ENCODE data around the gene CORIN.
"Not testable (repeated sequence)": the region's sequence is repeated elsewhere in the genome, so short reads cannot be mapped to it uniquely, and the experiment has no call there.

CORIN gene

GRCh38 chr4:47762376-47763266, 75.2 kb downstream of the CORIN start:
- no peak for DNase-seq

- DNase-seq: not testable (repeated sequence)
Measured at GRCh38 chr4:47753316-47753715, 84.6 kb downstream of the CORIN start.

GRCh38 chr4:47752214-47752613, 85.7 kb downstream of the CORIN start:
- DNase-seq: no peak

GRCh38 chr4:47750788-47751187, 87.1 kb downstream of the CORIN start:
- no peak for DNase-seq

GRCh38 chr4:47749858-47750257, 88.0 kb downstream of the CORIN start:
- no peak for DNase-seq

GRCh38 chr4:47749060-47749459, 88.8 kb downstream of the CORIN start:
- DNase-seq: no peak

- no peak for DNase-seq
Measured at GRCh38 chr4:47747846-47748494, 89.9 kb downstream of the CORIN start.

- no peak for DNase-seq
Measured at GRCh38 chr4:47747211-47747610, 90.7 kb downstream of the CORIN start.

- no peak for DNase-seq
Measured at GRCh38 chr4:47746122-47746521, 91.7 kb downstream of the CORIN start.

GRCh38 chr4:47744843-47745382, 93.0 kb downstream of the CORIN start:
- no peak for DNase-seq

GRCh38 chr4:47744253-47744652, 93.6 kb downstream of the CORIN start:
- DNase-seq: no peak

- no peak for DNase-seq
Measured at GRCh38 chr4:47741200-47741599, 96.7 kb downstream of the CORIN start.

- no peak for DNase-seq
Measured at GRCh38 chr4:47737326-47737725, 100.5 kb downstream of the CORIN start.

- no peak for DNase-seq
Measured at GRCh38 chr4:47736555-47736954, 101.3 kb downstream of the CORIN start.

GRCh38 chr4:47736146-47736545, 101.7 kb downstream of the CORIN start:
- no peak for DNase-seq

GRCh38 chr4:47733302-47734175, 104.3 kb downstream of the CORIN start:
- DNase-seq: no peak

- DNase-seq: no peak
Measured at GRCh38 chr4:47731182-47731581, 106.7 kb downstream of the CORIN start.

GRCh38 chr4:47729131-47729680, 108.7 kb downstream of the CORIN start:
- DNase-seq: no peak

GRCh38 chr4:47721892-47722575, 115.8 kb downstream of the CORIN start:
- DNase-seq: no peak

- no peak for DNase-seq
Measured at GRCh38 chr4:47721485-47721884, 116.4 kb downstream of the CORIN start.

GRCh38 chr4:47720787-47721186, 117.1 kb downstream of the CORIN start:
- DNase-seq: no peak

GRCh38 chr4:47719576-47719975, 118.3 kb downstream of the CORIN start:
- DNase-seq: no peak
